SK-N-SH (cell line): Measurements from ENCODE around the gene VOPP1. TPM values are rescaled to one million over a fixed set of nuclear protein-coding genes. Genes with fewer than 3 reads are reported as not detected.

Source experiments
- CTCF ChIA-PET: fragments of 300-600, 350-600 bp; formaldehyde crosslinking; extraction: SDS; loops from one replicate; lab custom pipeline; 2021; lab: Yijun Ruan, JAX
- POLR2A ChIA-PET: fragments of 350-600 bp; sonication (Branson Sonifier 250); formaldehyde crosslinking; extraction: SDS; loops from one replicate; lab custom pipeline; 2020; ENCODE audit warnings: antibody characterized with exemption, inconsistent platforms; lab: Yijun Ruan, JAX
- DNase-seq: peaks from one replicate; pipeline ENCODE4 v3.0.0; 2012
- H2AFZ ChIP-seq: fragments of 200-600 bp; sonication (generic); 2 replicates; pipeline ENCODE4 v1.8.1; 2016; ENCODE audit warnings: antibody characterized with exemption, mild to moderate bottlenecking, low read depth
- H3F3A ChIP-seq: fragments of 200-600 bp; sonication (generic); replicated peaks from 2 replicates; pipeline ENCODE3; 2016; ENCODE audit warnings: antibody characterized with exemption, mild to moderate bottlenecking; ENCODE audit not compliant: insufficient read depth
- H3K27ac ChIP-seq, 2 experiments: fragments of 200-500 bp in 1 of 2; fragments of 200-600 bp in 1 of 2; sonication (Bioruptor generic) in 1 of 2; sonication (generic), shearing (Covaris generic) in 1 of 2; 2 replicates each; pipeline versions ENCODE4 v1.5.1 to v1.6.1; 2014 to 2016; ENCODE audit warnings: low read depth in 2 of 2, inconsistent platforms in 1 of 2, low read length in 1 of 2, mild to moderate bottlenecking in 1 of 2, mixed read lengths in 1 of 2
- H3K27me3 ChIP-seq: fragments of 200-600 bp; sonication (generic), shearing (Covaris generic); 2 replicates; pipeline ENCODE4 v1.6.1; 2016; ENCODE audit warnings: mixed run types; ENCODE audit not compliant: insufficient read depth
- H3K36me3 ChIP-seq, 2 experiments: fragments of 200-500 bp in 1 of 2; fragments of 200-600 bp in 1 of 2; sonication (Bioruptor generic) in 1 of 2; sonication (generic) in 1 of 2; replicated peaks in 1 of 2; 2 replicates each; pipeline versions ENCODE3 to v1.5.1; 2014 to 2016; ENCODE audit warnings: low read length in 1 of 2, mild to moderate bottlenecking in 1 of 2; ENCODE audit not compliant: insufficient read depth in 2 of 2, control insufficient read depth in 1 of 2
- H3K4me1 ChIP-seq, 2 experiments: fragments of 200-500 bp in 1 of 2; fragments of 200-600 bp in 1 of 2; sonication (Bioruptor generic) in 1 of 2; sonication (generic), shearing (Covaris generic) in 1 of 2; 2 replicates each; pipeline versions ENCODE4 v1.5.1 to v1.6.1; 2014 to 2016; ENCODE audit warnings: low read depth in 1 of 2, low read length in 1 of 2, mixed run types in 1 of 2; ENCODE audit not compliant: insufficient read depth in 2 of 2, control insufficient read depth in 1 of 2
- H3K4me2 ChIP-seq: fragments of 200-600 bp; sonication (generic), shearing (Covaris generic); 2 replicates; pipeline ENCODE4 v1.6.1; 2017; ENCODE audit warnings: mixed run types
- H3K4me3 ChIP-seq, 2 experiments: fragments of 200-500 bp in 1 of 2; fragments of 200-600 bp in 1 of 2; sonication (Bioruptor generic) in 1 of 2; sonication (generic), shearing (Covaris generic) in 1 of 2; 2 replicates each; pipeline versions ENCODE4 v1.5.1 to v1.8.1; 2014 to 2016; ENCODE audit warnings: low read depth in 2 of 2, inconsistent platforms in 1 of 2, low read length in 1 of 2, mild to moderate bottlenecking in 1 of 2, mixed read lengths in 1 of 2, moderate library complexity in 1 of 2
- H3K79me2 ChIP-seq: fragments of 200-600 bp; sonication (generic); 2 replicates; pipeline ENCODE4 v1.8.1; 2017; ENCODE audit warnings: mild to moderate bottlenecking; ENCODE audit not compliant: insufficient read depth
- H3K9ac ChIP-seq: fragments of 200-600 bp; sonication (generic); 2 replicates; pipeline ENCODE4 v1.6.1; 2017; ENCODE audit warnings: mixed run types
- H3K9me2 ChIP-seq: fragments of 200-600 bp; sonication (generic); 2 replicates; pipeline ENCODE4 v1.6.1; 2017; ENCODE audit warnings: mixed run types
- H3K9me3 ChIP-seq: fragments of 200-600 bp; sonication (generic); 2 replicates; pipeline ENCODE4 v1.6.1; 2017; ENCODE audit warnings: mixed run types, mild to moderate bottlenecking, moderate library complexity
- H4K20me1 ChIP-seq: fragments of 200-600 bp; sonication (generic); 2 replicates; pipeline ENCODE4 v1.6.1; 2017; ENCODE audit warnings: mild to moderate bottlenecking, mixed run types; ENCODE audit not compliant: insufficient read depth
- CHD2 ChIP-seq: fragments of 150-350 bp; IDR thresholded peaks from 2 replicates; pipeline ENCODE4 v1.6.1; 2018; ENCODE audit warnings: low read length; ENCODE audit not compliant: partially characterized antibody
- ELF1 ChIP-seq: IDR thresholded peaks from 2 replicates; pipeline ENCODE4 v1.4.0; 2012
- EZH2phosphoT487 ChIP-seq: fragments of 200-600 bp; sonication (generic); IDR thresholded peaks from 2 replicates; pipeline ENCODE4 v1.6.1; 2017; ENCODE audit warnings: low read depth, mixed run types, mild to moderate bottlenecking, antibody characterized with exemption, moderate library complexity, borderline replicate concordance
- FOSL2 ChIP-seq: IDR thresholded peaks from 2 replicates; pipeline ENCODE4 v1.4.0; 2012; ENCODE audit warnings: low read depth, mild to moderate bottlenecking, moderate library complexity, borderline replicate concordance
- FOXM1 ChIP-seq: IDR thresholded peaks from 2 replicates; pipeline ENCODE4 v1.4.0; 2012; ENCODE audit warnings: low read depth, mild to moderate bottlenecking
- GATA2 ChIP-seq: sonication (generic); formaldehyde crosslinking; IDR thresholded peaks from 2 replicates; pipeline ENCODE4 v1.5.0; 2020; ENCODE audit warnings: mild to moderate bottlenecking, missing genetic modification reagents
- JUND ChIP-seq: IDR thresholded peaks from 2 replicates; pipeline ENCODE4 v1.4.0; 2012
- MXI1 ChIP-seq: IDR thresholded peaks from 2 replicates; pipeline ENCODE4 v1.6.1; 2012; ENCODE audit warnings: mild to moderate bottlenecking, low read depth, low read length, improper control_type of control experiment
- POLR2AphosphoS5 ChIP-seq: IDR thresholded peaks from 2 replicates; pipeline ENCODE4 v1.6.1; 2012; ENCODE audit warnings: low read depth, low read length
- RAD21 ChIP-seq: IDR thresholded peaks from 2 replicates; pipeline ENCODE4 v1.6.1; 2012; ENCODE audit warnings: mild to moderate bottlenecking, low read length
- RCOR1 ChIP-seq: fragments of 150-350 bp; IDR thresholded peaks from 2 replicates; pipeline ENCODE4 v1.6.1; 2017; ENCODE audit warnings: antibody characterized with exemption, low read length
- RFX5 ChIP-seq: IDR thresholded peaks from 2 replicates; pipeline ENCODE4 v1.6.1; 2012; ENCODE audit warnings: mild to moderate bottlenecking, improper control_type of control experiment, low read length
- RXRA ChIP-seq: IDR thresholded peaks from 2 replicates; pipeline ENCODE4 v1.4.0; 2012; ENCODE audit warnings: low read depth, mild to moderate bottlenecking, borderline replicate concordance
- TAF1 ChIP-seq: IDR thresholded peaks from 2 replicates; pipeline ENCODE4 v1.6.1; 2012; ENCODE audit warnings: low read depth, mild to moderate bottlenecking, low read length, moderate library complexity, borderline replicate concordance
- TCF12 ChIP-seq: IDR thresholded peaks from 2 replicates; pipeline ENCODE4 v1.4.0; 2012
- YY1 ChIP-seq: IDR thresholded peaks from 2 replicates; pipeline ENCODE4 v1.4.0; 2012; ENCODE audit warnings: low read depth, mild to moderate bottlenecking
- WGBS: methylation state at CpG from one replicate; pipeline ENCODE4 v1.1.6; 2017; ENCODE audit warnings: low lambda C conversion rate; 5-methylcytosine and 5-hydroxymethylcytosine counted together
- polyA plus RNA-seq, 3 experiments: library from polyadenylated mRNA; depleted of rRNA; stranded (reverse); fragments of >200 nt; gene quantifications; 2 replicates each; pipeline ENCODE4 v1.2.3, GENCODE V29; 2012
- TF ChIP-seq, protein P1 (sequence below): IDR thresholded peaks from 2 replicates; pipeline ENCODE4 v1.6.1; 2012; ENCODE audit warnings: mild to moderate bottlenecking, low read depth, low read length, moderate library complexity
- TF ChIP-seq, protein P2 (sequence below): fragments of 150-350 bp; IDR thresholded peaks from 2 replicates; pipeline ENCODE4 v1.6.1; 2017; ENCODE audit warnings: antibody characterized with exemption, low read length, low read depth, borderline replicate concordance
- TF ChIP-seq, protein P3 (sequence below): IDR thresholded peaks from 2 replicates; pipeline ENCODE4 v1.4.0; 2012; ENCODE audit warnings: low read depth
- TF ChIP-seq, protein P4 (sequence below): IDR thresholded peaks from 2 replicates; pipeline ENCODE4 v1.4.0; 2012; ENCODE audit warnings: low read depth, borderline replicate concordance

The VOPP1 gene
- polyA plus RNA-seq, 1 of the 3 experiments (the other 2 are of a cell fraction): 69.5 TPM

DNA sequence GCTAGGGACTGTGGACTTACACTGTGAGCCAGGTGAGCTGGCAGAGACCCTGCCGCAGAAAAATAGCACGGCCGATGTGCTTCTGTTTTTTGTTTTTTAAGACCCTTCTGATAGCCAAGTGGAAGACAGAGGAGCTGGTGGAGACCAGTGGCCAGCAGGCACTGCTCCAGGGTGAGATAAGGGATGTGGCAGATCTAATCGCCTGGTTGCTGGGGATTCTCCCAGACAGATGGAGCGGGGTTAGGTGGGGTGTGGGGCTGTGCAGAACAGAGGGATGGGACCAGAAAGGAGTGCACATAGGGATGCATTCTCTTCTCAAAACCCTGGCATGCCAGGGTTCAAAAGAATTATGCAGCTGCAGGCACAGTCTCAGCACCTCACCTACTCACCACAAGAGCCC, 82.2 kb downstream of the VOPP1 start (continued):
- TF ChIP-seq, protein P1, sequence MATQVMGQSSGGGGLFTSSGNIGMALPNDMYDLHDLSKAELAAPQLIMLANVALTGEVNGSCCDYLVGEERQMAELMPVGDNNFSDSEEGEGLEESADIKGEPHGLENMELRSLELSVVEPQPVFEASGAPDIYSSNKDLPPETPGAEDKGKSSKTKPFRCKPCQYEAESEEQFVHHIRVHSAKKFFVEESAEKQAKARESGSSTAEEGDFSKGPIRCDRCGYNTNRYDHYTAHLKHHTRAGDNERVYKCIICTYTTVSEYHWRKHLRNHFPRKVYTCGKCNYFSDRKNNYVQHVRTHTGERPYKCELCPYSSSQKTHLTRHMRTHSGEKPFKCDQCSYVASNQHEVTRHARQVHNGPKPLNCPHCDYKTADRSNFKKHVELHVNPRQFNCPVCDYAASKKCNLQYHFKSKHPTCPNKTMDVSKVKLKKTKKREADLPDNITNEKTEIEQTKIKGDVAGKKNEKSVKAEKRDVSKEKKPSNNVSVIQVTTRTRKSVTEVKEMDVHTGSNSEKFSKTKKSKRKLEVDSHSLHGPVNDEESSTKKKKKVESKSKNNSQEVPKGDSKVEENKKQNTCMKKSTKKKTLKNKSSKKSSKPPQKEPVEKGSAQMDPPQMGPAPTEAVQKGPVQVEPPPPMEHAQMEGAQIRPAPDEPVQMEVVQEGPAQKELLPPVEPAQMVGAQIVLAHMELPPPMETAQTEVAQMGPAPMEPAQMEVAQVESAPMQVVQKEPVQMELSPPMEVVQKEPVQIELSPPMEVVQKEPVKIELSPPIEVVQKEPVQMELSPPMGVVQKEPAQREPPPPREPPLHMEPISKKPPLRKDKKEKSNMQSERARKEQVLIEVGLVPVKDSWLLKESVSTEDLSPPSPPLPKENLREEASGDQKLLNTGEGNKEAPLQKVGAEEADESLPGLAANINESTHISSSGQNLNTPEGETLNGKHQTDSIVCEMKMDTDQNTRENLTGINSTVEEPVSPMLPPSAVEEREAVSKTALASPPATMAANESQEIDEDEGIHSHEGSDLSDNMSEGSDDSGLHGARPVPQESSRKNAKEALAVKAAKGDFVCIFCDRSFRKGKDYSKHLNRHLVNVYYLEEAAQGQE: no peak
- TF ChIP-seq TAF1 (no peak), POLR2AphosphoS5 (no peak), FOXM1 (no peak), GATA2 (CRISPR knock-in tag) (peak; percentile 100), RCOR1 (peak; percentile 93), RFX5 (no peak), TCF12 (peak; percentile 33), JUND (no peak), ELF1 (no peak), RAD21 (peak; percentile 34; the same call in 1 of the 2 replicates), MXI1 (no peak), YY1 (no peak), FOSL2 (no peak), EZH2phosphoT487 (no peak), CHD2 (peak; percentile 93)
- TF ChIP-seq, protein P2, sequence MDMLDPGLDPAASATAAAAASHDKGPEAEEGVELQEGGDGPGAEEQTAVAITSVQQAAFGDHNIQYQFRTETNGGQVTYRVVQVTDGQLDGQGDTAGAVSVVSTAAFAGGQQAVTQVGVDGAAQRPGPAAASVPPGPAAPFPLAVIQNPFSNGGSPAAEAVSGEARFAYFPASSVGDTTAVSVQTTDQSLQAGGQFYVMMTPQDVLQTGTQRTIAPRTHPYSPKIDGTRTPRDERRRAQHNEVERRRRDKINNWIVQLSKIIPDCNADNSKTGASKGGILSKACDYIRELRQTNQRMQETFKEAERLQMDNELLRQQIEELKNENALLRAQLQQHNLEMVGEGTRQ: no peak
- TF ChIP-seq, protein P3, sequence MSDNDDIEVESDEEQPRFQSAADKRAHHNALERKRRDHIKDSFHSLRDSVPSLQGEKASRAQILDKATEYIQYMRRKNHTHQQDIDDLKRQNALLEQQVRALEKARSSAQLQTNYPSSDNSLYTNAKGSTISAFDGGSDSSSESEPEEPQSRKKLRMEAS: no peak

- Histone ChIP-seq H3K27ac (peak overlapping the region in 1 of 2 experiments; percentile 65; a peak in 1 of 4 replicates), H3K9me3 (no peaks in the 10 kb centered on the region), H4K20me1 (peaks cover 4% of the 10 kb centered on the region; the same call in 1 of the 2 replicates), H3K36me3 (peaks cover 31 to 47% of the 10 kb centered on the region in 2 experiments), H3K9me2 (no peaks in the 10 kb centered on the region), H3K27me3 (no peaks in the 10 kb centered on the region), H3K4me3 (no peak overlapping the region), H3F3A (no peaks in the 10 kb centered on the region), H3K9ac (no peak overlapping the region), H3K4me2 (no peak overlapping the region), H2AFZ (no peak overlapping the region), H3K4me1 (peaks cover 0 to 31% of the 10 kb centered on the region in 2 experiments; a peak in 2 of 4 replicates), H3K79me2 (peaks cover 36% of the 10 kb centered on the region; the same call in 1 of the 2 replicates)
- TF ChIP-seq POLR2AphosphoS5 (no peak), RFX5 (no peak), RXRA (no peak)
- TF ChIP-seq, protein P4, sequence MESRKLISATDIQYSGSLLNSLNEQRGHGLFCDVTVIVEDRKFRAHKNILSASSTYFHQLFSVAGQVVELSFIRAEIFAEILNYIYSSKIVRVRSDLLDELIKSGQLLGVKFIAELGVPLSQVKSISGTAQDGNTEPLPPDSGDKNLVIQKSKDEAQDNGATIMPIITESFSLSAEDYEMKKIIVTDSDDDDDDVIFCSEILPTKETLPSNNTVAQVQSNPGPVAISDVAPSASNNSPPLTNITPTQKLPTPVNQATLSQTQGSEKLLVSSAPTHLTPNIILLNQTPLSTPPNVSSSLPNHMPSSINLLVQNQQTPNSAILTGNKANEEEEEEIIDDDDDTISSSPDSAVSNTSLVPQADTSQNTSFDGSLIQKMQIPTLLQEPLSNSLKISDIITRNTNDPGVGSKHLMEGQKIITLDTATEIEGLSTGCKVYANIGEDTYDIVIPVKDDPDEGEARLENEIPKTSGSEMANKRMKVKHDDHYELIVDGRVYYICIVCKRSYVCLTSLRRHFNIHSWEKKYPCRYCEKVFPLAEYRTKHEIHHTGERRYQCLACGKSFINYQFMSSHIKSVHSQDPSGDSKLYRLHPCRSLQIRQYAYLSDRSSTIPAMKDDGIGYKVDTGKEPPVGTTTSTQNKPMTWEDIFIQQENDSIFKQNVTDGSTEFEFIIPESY: no peak
- POLR2A ChIA-PET: interaction anchor here (1.0 kb wide), 1 partner anchor 80 kb away, joined by 3 read pairs; no protein-coding TSS in a partner anchor
- CTCF ChIA-PET: interaction anchor here (0.6 to 2.7 kb wide), 8 partner anchors 12 to 716 kb away, joined by 3 to 11 read pairs (median 4); no protein-coding TSS in a partner anchor
- no peak for DNase-seq
- 96% methylated on average over 6 of the region's 6 CpGs for WGBS
Measured at GRCh38 chr7:55489552-55489951, 82.8 kb downstream of the VOPP1 start.
